GM21619 (cell line): ENCODE measurements around the gene MARCHF5.
"Not testable (repeated sequence)": the region's sequence is repeated elsewhere in the genome, so short reads cannot be mapped to it uniquely, and the experiment has no call there.

Source experiments
- ATAC-seq: cut with Tn5 transposase; IDR thresholded peaks from one replicate; pipeline ENCODE4 v1.9.1; 2021; ENCODE audit not compliant: unreplicated experiment

MARCHF5 gene

DNA sequence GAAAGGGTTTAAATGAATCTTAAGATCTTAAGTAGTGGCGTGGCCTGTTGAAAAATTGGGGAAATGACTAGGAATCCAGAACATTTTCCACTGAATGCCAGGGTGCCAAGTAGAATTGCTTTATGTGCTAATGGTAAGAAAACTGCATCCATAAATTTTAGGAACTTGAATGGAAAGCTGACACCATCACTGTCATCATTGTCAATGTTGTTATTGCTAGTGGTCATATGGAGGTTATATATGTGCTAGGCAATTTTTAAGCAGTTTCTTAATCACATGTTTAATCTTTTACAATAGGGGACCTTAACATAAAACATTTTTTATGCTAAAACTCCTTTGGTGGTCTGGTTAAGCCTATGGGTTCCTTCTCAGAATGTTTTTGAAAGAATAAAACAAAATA is 13.1 kb downstream of the MARCHF5 start:
- no peak for ATAC-seq

DNA sequence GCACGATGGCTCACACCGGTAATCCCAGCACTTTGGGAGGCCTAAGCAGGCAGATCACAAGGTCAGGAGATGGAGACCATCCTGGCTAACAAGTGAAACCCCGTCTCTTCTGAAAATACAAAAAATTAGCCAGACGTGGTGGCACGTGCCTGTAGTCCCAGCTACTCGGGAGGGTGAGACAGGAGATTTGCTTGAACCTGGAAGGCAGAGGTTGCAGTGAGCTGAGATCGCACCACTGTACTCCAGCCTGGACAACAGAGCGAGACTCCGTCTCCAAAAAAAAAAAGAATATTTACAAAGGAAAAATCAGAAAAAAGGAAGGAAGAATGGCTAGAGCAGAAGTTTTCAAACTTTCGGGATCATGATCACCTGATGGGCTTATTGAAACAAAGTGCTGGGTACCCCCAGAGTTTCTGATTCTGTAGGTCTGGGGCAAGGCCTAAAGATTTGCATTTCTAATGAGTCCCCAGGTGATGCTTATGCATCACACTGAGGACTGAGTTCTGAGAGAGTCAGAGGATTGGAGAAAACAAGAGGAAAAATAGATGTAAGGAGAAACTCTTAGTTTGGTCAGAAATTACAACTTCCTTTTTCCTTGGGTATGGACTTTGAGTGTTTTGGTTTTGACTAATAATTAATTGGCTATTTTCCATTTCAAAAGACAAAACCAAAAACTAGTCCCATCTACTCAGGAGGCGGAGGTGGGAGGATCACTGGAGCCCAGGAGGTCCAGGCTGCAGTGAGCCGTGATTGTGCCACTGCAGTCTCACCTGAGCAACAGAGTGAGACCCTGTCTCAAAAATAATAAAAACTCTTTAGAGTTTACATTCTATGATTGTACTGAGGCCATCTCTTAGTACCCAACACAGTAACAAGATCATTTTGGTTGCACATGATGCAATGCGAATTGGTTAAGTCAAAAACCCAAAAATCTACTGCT is 14.4 kb downstream of the MARCHF5 start:
- ATAC-seq: no peak

DNA sequence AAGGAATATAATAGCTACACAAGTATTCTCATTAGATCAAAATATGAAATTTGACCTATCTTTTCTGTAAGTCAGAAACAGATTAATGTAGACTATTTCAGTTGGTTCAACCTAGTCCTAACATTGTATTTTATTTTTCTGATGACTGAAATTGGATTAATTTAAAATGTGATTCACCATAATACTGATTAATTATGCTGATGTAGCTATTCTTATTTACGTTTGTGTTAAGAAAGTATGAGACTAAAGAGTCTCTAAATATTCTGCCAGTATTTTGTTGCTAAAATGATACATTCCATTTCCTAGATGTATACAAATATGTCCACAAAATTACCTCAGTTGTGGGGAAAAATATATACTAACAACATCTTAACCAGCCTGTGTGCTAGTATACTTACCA is 18.3 kb downstream of the MARCHF5 start:
- no peak for ATAC-seq

DNA sequence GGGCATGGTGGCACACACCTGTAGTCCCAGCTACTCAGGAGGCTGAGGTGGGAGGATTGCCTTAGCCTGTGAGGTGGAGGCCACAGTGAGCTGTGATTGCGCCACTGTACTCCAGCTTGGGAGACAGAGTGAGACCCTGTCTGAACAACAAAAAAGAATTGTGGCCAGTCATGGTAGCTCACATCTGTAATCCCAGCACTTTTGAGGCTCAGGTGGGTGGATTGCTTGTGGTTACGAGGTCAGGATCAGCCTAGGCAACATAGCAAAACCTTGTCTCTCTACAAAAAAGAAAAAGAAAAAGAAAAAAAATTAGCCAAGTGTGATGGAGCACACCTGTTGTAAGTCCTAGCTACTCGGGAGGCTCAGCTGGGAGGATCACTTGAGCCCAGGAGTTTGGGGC is 22.8 kb downstream of the MARCHF5 start:
- no peak for ATAC-seq

DNA sequence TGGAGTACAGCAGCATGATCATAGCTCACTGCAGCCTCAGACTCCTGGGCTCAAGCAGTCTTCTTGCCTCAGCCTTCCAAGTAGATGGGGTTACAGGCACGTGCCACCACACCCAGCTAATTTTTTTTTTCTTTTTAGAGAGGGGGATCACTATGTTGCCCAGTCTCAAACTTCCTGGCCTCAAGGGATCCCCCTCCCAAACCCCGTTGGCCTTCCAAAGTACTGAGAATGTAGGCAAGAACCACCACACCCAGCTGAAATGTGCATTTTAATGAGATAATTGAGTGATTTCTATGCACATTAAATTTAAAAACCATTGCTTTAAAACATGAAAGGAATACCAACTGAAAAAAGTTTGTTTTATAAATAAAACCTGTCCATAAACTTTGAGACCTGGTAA is 25.6 kb downstream of the MARCHF5 start:
- ATAC-seq: no peak

DNA sequence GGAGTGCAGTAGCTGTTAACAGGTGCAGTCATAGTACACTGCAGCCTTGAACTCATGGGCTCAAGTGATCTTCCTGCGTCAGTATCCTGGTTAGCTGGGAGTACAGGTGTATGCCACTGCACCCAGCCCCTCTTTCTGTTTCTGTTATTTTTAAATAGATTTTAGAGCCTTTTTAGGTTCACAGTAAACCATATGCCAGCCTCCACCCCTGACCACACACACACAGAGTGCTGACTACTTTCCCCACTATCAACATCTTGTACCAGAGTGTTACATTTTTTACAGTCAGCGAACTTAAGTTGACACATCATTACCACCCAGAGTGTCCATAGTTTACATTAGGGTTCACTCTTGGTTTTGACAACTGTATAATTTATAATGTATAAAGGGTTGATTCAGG is 32.1 kb downstream of the MARCHF5 start:
- ATAC-seq: no peak

DNA sequence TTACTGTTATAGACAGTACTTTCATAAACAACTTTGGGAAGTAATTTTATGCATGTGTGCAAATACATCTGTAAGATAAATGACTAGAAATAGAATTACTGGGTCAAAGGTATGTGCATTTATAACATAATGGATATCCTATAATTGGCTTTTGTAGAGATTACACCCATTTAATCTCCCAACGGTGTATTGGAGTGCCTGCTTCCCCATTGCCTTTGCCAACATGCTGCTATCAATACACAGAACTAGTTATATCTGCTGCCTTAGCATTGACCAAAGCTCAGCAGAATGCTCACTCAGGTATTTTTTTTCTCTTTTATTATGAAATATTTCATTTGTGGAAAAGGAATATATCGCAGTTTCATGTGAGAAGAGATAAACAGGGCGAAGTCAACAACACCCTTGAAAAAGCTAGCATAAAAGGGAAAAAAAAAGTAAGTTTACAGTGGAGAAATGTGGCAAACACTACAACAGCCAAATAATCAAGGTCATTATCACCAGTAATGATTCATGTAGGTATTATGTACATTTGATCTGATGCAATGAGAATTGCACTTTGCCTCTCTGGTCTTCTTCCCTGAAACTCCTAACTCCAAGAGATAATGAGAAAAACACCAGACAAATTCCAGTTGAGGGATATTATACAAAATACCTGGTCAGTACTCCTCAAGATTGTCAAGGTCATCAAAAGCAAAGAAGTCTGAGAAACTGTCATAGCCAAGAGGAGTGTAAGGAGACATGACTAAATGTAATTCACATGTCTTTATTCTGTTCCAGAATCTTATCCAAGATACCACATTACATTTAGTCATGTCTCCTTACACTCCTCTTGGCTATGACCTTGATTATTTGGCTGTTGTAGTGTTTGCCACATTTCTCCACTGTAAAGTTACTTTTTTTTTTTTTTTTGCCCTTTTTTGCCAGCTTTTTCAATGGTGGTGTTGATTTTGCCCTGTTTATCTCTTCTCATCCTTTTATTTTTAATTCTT is 36.8 kb downstream of the MARCHF5 start:
- no peak for ATAC-seq

DNA sequence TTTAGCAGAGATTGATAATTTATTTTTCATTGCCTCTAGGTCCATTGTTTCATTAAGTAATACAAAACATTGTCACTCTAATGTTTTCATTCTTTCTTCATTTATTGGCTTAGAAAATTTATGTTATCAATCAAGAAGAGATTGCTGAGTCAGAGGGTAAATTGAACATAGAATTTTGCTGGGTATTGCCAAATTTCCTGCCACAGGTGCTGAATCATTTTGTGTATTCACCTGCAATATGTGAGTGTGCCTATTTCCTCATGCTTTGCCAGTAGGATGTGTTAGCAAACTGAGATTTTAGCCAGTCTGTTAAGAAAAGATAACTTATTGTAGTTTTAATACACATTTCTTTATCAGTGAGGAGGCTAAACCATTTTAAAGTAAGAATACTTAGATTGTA is 38.0 kb downstream of the MARCHF5 start:
- ATAC-seq: no peak

DNA sequence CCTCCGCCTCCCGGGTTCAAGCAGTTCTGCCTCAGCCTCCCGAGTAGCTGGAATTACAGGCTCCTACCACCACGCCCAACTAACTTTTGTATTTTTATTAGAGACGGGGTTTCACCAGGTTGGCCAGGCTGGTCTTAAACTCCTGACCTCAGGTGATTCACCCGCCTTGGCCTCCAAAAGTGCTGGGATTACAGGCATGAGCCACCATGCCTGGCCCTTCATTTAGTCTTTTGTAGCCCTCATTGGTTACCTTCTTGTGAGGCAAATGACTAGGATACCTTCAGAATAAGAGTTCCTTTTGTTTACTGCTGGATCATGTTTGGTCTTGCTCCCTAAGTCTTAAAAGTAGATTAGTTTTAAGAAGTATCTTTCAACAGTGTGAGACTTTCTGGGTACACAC is 39.0 kb downstream of the MARCHF5 start:
- ATAC-seq: not testable (repeated sequence)

DNA sequence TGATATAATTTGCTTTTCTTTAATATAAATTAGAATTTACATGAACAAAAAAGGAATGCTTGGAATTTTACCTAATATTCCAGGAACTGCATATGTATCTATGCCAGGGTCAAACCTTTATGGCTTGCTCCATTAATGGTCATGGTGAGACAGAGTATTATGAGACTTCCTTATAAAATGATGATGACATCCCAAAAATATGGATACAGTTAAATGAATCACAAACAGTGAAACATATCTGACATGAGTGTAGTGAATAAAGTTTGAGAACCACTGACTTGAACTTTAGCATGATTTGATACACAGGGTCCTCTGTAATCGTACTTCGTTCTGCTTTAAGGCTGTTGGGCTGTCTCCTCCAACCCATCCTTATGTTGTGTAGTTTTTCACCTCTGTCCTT is 51.8 kb downstream of the MARCHF5 start:
- no peak for ATAC-seq

DNA sequence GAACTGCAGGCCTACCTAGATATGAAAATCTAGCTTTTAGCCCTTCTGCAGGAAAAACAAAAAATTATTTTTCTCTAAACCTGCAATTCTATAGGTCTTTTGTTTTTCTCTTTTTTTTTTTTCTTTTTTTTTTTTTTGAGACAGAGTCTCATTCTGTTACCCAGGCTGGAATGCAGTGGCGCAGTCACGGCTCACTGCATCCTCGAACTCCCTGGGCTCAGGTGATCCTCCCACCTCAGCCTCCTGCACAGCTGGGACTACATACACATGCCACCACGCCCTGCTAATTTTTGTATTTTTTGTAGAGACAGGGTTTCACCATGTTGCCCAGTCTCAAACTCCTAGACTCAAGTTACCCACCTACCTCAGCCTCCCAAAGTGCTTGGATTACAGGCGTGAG is 54.6 kb downstream of the MARCHF5 start:
- ATAC-seq: not testable (repeated sequence)

DNA sequence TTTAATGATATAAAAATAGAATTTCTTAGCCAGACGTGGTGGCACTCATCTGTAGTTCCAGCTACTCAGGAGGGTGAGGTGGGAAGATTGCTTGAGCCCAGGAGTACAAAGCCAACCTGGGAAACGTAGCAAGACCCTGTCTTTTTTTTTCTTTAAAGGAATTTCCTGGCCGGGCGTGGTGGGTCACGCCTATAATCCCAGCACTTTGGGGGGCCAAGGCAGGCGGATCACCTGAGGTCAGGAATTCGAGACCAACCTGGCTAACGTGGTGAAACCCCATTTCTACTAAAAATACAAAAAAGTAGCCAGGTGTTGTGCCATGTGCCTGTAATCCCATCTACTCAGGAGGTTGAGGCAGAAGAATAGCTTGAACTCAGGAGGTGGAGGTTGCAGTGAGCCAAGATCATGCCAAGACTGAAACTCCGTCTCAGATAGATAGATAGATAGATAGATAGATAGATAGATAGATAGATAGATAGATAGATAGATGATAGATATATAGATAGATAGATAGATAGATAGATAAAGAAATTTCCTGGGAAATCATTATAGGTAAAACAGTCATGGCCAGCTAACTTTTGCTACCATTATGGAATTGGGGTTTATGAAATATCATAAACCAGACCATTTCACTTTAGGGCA is 56.2 kb downstream of the MARCHF5 start:
- ATAC-seq: not testable (repeated sequence)

DNA sequence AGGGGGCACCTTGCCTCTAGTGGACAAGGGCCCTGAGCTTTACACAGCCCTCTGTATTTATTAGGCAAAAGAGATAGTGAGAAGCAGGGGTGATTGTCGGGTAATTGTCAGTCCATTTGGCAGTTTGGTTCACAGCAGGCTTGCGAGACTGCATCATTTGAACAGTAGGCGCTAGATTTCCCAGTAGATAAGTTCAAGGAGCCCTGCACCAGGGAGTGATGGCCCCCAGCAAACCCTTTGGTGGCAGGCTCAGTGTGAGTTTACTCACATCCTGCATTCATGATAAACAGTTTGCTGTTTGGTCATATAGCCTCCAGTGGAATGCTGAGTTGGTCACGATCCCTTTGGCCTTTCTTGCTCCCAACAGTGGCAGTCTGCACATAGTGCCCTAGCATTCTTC is 59.4 kb downstream of the MARCHF5 start:
- ATAC-seq: no peak

DNA sequence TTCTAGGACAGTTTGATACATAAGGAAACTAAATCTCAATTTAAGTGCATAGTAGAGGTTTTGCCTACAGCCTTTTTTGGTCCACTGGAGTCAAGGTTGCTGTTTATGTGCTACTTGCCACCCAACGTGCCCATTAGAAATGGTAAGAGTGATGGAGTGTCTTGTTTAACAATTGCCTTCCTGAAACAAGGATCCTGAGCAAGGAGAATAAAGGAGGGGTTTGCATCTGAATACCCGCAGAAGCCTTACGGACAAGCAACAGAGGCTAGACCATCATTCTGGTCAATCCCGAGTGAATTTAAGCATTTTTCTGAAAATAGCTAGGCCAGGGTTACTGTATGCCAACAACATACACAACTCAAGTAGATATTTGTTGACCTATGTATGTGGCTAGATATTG is 63.6 kb downstream of the MARCHF5 start:
- no peak for ATAC-seq

DNA sequence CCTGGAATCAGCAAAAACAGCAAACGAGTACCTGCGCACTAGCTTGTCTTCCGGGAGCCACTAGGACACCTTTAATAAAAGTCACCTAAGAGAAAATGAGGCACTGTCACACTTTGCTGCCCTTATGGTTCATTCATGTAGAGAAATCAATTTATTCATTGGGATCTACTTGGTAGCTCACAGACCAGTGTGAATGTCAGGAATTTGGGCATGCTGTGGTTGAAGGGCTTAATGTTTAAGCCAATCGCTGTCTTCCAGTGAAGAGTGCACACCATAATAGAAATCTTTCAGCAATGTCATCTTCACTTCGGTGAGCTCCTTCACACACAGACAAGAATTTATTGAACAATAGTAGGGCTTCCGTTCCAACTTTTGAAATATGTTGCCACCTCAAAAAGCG is 65.1 kb downstream of the MARCHF5 start:
- ATAC-seq: no peak

DNA sequence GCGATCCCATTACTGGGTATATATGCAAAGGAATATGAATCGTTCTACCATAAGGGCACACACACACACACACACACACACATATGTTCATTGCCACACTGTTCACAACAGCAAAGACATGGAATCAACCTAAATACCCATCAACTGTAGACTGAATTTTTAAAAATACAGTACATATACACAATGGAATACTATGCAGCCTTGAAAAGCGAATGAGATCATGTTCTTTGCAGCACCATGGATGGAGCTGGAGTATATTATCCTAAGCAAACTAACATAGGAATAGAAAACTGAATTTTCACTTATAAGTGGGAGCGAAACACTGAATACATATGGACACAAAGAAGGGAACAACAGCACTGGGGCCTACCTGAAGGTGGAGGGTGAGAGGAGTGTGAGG is 72.5 kb downstream of the MARCHF5 start:
- no peak for ATAC-seq

DNA sequence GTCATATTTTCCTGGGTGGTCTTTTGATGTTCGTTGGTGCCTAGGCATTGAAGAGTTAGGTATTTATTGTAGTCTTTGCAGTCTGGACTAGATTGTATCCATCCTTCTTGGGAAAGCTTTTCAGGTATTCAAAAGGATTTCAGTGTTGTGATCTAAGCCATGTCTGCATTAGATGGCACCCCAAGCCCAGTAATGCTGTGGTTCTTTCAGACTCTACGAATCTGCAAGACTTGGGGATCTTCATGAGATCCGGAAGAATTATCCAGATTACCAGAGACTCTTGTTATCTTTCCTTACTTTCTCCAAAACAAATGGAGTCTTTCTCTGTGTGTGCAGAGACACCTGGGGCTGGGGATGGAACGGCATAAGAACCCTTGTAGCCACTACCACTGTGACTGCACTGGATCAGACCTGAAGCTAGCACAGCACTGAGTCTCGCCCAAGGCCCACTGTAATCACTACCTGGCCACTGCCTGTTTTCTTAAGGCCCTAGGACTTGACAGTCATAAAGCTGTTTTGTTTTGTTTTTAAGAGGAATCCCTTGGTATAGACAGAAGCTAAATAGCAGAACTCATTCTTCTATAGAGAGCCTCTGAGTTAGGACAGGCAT is 75.5 kb downstream of the MARCHF5 start:
- ATAC-seq: no peak

DNA sequence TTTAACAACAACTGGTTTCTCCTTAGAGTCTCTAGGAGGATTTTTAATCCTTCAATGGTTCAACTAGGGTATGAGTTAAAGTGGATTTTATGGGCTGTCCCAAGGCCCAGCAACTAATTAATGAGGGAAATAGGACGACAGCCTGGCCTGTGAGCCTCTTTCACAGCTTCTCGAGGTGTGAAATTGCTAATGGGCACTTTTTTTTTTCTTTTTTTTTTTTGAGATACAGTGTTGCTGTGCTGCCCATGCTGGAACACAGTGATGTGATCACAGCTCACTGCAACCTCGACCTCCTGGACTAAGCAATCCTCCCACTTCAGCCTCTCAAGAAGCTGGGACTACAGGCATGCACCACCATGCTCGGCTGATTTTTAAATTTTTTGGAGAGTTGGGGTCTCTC is 87.0 kb downstream of the MARCHF5 start:
- ATAC-seq: no peak

DNA sequence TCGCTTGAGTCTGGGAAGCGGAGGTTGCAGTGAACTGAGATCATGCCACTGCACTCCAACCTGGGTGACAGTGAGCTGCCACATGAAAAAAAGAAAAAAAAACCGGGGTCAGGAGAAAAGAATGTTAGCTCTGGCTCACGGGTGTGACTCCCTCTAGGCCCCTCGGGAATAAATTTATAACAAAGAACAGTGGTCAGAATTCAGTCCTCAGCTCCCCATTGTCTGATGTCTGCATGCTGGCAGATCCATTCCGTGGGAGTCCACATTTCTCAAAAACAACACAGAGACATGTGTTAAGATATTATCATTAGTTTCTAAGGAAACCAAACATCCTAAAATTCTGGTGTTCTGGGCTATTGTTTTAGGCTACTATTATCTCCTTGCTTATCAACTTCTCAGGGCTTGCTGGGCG is 90.6 kb downstream of the MARCHF5 start:
- no peak for ATAC-seq

DNA sequence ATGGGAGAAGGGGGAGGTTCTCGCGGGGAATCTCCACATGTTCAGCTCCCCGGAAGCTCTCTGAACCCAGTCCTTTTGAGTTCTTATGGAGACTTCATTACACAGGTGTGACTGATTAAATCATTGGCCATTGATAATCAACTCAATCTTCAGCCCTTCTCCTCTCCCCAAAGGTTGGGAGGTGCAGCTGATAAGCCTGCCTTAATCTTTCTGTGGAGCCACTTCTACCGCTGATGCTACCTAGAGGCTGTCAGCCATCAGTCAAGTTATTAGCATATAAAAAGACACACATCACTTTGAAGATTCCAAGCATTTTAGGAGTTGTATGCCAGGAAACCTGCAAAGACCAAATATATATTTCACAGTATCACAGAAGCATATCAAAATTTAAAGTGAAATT is 91.7 kb downstream of the MARCHF5 start:
- no peak for ATAC-seq

DNA sequence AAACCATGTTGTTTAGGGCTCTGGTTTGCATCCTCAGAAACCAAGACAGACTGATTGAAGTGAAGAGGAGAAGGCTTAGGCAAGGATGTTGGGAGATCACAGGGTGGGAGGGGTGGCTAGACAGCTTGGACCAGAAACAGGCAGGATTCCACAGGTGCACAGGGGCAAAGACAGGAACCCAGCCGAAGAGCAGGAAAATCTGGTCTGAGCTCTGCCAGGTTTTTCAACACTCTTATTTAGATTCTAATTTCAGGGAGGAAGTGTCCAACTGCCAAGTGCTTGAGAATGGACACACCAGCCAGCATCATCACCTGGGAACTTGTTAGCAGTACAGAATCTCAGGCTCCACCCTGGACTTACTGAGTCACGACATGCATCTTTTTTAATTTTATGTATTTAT is 93.8 kb downstream of the MARCHF5 start:
- no peak for ATAC-seq
